Stimulated activated naive B cell treated with anti-CD40 and anti-IgM and Interleukin-4, amounts not matched to agents 10 μg/mL and 1 μg/mL and 100 μg/mL, for 72 hours (primary cell): Measurements from ENCODE around the gene TRMU.
"Not testable (repeated sequence)": the region's sequence is repeated elsewhere in the genome, so short reads cannot be mapped to it uniquely, and the experiment has no call there.

Experiments
- ATAC-seq, 2 donors: fragments of 150-1000 bp; cut with Tn5 transposase; replicated peaks; 2 replicates each; pipeline ENCODE4 v1.10.0; 2021; ENCODE audit warnings: moderate library complexity in 1 of 2
- DNase-seq: peaks from one replicate; pipeline ENCODE4 v3.0.0; 2021
- H3K27ac Mint-ChIP-seq: one replicate; pipeline ENCODE4 v1.8.0; 2022; ENCODE audit warnings: mild to moderate bottlenecking, mixed read lengths
- H3K27me3 Mint-ChIP-seq, 2 donors: one replicate each; pipeline ENCODE4 v1.8.0; 2022; ENCODE audit warnings: mixed read lengths in 2 of 2
- H3K36me3 Mint-ChIP-seq, 2 donors: one replicate each; pipeline ENCODE4 v1.8.0; 2022; ENCODE audit warnings: mixed read lengths in 2 of 2, mild to moderate bottlenecking in 1 of 2
- H3K4me1 Mint-ChIP-seq, 2 donors: one replicate each; pipeline ENCODE4 v1.8.0; 2022; ENCODE audit warnings: mixed read lengths in 2 of 2, mild to moderate bottlenecking in 1 of 2
- H3K4me3 Mint-ChIP-seq, 2 donors: one replicate each; pipeline ENCODE4 v1.8.0; 2022; ENCODE audit warnings: mild to moderate bottlenecking in 2 of 2, mixed read lengths in 2 of 2, moderate library complexity in 1 of 2
- H3K9me3 Mint-ChIP-seq, 2 donors: one replicate each; pipeline ENCODE4 v1.8.0; 2022; ENCODE audit warnings: mixed read lengths in 2 of 2, mild to moderate bottlenecking in 1 of 2

Gene TRMU

GRCh38 chr22:46393873-46394272, 58.4 kb downstream of the TRMU start:
- Mint-ChIP-seq H3K36me3 (peaks cover 9 to 45% of the 10 kb centered on the region in 2 donors), H3K4me3 (no peak overlapping the region), H3K4me1 (no peaks in the 10 kb centered on the region), H3K9me3 (no peaks in the 10 kb centered on the region), H3K27me3 (no peaks in the 10 kb centered on the region), H3K27ac (no peak overlapping the region)
- DNase-seq (no peak), ATAC-seq (no peak)

- peaks cover 9 to 44% of the 10 kb centered on the region in 2 donors for H3K36me3 Mint-ChIP-seq
- no peak overlapping the region for H3K27ac Mint-ChIP-seq
- no peak for ATAC-seq
- no peak for DNase-seq
- H3K4me3 Mint-ChIP-seq: no peak overlapping the region
- no peaks in the 10 kb centered on the region for H3K27me3 Mint-ChIP-seq
- no peaks in the 10 kb centered on the region for H3K9me3 Mint-ChIP-seq
- no peaks in the 10 kb centered on the region for H3K4me1 Mint-ChIP-seq
These were observed 59.1 kb downstream of the TRMU start for GRCh38 chr22:46394622-46395021.

DNA sequence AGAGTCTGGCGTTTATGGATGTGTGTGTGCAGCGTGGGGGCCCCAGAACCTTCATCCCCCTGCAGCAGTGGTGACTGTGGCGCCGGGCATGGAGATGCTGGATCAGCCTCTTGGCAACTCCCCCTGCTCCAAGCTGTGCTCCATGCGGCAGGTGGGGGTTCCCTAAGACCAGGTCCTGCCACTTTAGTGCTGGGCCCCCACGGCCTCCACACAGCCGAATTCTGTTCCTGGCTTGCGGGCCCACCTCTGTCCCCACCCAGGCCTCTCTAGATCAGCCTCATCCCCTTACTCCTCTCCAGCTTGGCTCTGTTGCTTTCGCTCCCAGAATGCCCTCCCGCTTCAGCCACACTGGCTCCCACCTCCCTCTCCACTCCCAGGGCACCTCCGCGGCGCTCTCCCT, 59.6 kb downstream of the TRMU start:
- DNase-seq (no peak), ATAC-seq (no peak)
- H3K27ac Mint-ChIP-seq: no peak overlapping the region

DNA sequence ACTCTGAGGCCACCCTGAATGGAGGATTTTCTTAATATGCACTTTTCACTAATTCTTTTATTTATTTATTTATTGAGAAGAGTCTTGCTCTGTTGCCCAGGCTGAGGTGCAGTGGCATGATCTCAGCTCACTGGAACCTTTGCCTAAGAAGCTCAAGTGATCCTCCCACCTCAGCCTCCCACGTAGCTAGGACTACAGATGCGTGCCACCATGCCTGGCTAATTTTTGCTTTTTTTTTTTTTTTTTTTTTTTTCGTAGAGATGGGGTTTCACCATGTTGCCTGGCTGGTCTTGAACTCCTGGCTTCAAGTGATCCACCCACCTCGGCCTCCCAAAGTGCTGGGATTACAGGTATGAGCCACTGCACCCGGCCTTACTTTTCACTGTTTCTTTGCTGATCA, 61.5 kb downstream of the TRMU start:
- H3K27ac Mint-ChIP-seq, DNase-seq, H3K27me3 Mint-ChIP-seq, ATAC-seq, H3K9me3 Mint-ChIP-seq, H3K4me3 Mint-ChIP-seq, H3K4me1 Mint-ChIP-seq: not testable (repeated sequence)
- H3K36me3 Mint-ChIP-seq: peaks cover 2 to 32% of the 10 kb centered on the region in 2 donors

More for the DNA sequence above, 59.6 kb downstream of the TRMU start:
- H3K4me3 Mint-ChIP-seq: no peak overlapping the region
- H3K27me3 Mint-ChIP-seq: no peaks in the 10 kb centered on the region
- H3K36me3 Mint-ChIP-seq: peaks cover 8 to 41% of the 10 kb centered on the region in 2 donors
- no peaks in the 10 kb centered on the region for H3K4me1 Mint-ChIP-seq
- H3K9me3 Mint-ChIP-seq: no peaks in the 10 kb centered on the region

DNA sequence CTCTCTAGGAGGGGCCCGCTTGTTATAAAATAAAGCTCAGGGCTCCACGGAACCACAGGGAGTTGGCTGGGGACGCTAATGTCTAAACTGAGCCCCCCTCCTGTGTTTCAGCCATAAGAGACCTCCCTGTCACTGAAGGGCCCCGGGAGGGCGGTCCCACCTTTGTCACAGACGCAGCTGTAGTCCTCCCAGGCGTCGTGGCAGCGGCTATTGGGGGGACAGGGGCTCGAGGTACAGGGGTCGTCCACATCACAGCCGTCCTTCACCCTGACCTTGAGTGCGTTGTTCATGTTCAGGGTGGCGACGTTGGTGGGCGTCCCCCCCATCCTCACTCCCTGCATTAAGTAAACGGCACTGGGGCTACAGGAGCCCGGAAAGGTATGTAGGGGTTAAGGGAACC, 62.0 kb downstream of the TRMU start:
- no peaks in the 10 kb centered on the region for H3K27me3 Mint-ChIP-seq
- no peak overlapping the region for H3K4me3 Mint-ChIP-seq
- no peak overlapping the region for H3K27ac Mint-ChIP-seq
- no peak for ATAC-seq
- H3K4me1 Mint-ChIP-seq: no peaks in the 10 kb centered on the region
- peaks cover 2 to 29% of the 10 kb centered on the region in 2 donors for H3K36me3 Mint-ChIP-seq
- DNase-seq: no peak
- no peaks in the 10 kb centered on the region for H3K9me3 Mint-ChIP-seq

- no peaks in the 10 kb centered on the region for H3K27me3 Mint-ChIP-seq
These were observed 62.4 kb downstream of the TRMU start for GRCh38 chr22:46397951-46398350.

DNA sequence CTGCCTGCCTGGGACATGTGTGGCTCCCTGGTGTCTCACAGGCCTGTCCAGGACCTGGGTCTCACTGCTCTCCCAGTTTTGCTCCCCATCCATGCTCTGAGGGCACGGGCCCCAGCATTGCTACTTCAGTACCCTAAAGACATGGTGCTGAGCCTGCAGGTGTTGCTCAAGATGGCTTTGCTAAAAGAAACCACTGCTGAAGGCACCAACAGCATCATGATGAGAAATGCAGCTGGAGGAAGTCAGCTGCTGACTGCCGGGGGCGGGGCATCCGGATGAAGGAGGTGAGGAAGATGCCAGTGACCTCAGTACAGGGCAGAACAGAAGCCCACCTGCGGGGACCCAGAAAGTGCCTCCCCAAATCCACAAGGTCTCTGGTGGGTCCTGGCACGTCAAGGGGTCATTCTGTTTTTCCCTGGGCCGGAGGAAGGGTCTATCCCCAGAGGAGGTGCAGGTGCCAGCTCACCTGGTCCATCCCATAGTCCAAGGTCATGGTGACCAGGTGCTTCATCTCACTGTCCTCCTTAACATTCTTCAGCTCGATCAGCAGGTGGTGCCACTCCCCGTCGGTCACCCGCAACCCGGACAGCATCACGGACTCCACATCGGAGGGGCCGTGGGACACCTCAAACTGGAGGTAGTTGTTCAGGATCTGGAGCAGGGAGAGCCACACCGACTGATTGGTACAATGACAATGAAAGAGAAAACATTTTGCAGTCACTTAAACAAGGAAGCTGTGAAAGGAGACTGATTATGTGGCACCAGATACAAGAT, 63.9 kb downstream of the TRMU start:
- H3K27ac Mint-ChIP-seq: no peak overlapping the region
- DNase-seq (no peak), ATAC-seq (no peak)
- H3K27me3 Mint-ChIP-seq: no peaks in the 10 kb centered on the region
- H3K4me3 Mint-ChIP-seq: no peak overlapping the region
- H3K36me3 Mint-ChIP-seq: peaks cover 2 to 20% of the 10 kb centered on the region in 2 donors
- H3K4me1 Mint-ChIP-seq: no peaks in the 10 kb centered on the region
- H3K9me3 Mint-ChIP-seq: no peaks in the 10 kb centered on the region

More at GRCh38 chr22:46397951-46398350, 62.4 kb downstream of the TRMU start:
- Mint-ChIP-seq H3K4me1 (no peaks in the 10 kb centered on the region), H3K27ac (no peak overlapping the region), H3K36me3 (peaks cover 2 to 25% of the 10 kb centered on the region in 2 donors), H3K9me3 (no peaks in the 10 kb centered on the region), H3K4me3 (no peak overlapping the region)
- no peak for ATAC-seq
- no peak for DNase-seq

- Mint-ChIP-seq H3K27me3 (no peaks in the 10 kb centered on the region), H3K9me3 (no peaks in the 10 kb centered on the region), H3K27ac (no peak overlapping the region), H3K4me1 (no peaks in the 10 kb centered on the region), H3K36me3 (peaks cover 0 to 12% of the 10 kb centered on the region in 2 donors), H3K4me3 (no peak overlapping the region)
- DNase-seq: no peak
- ATAC-seq: no peak
These were observed 65.9 kb downstream of the TRMU start for GRCh38 chr22:46401370-46401769.

GRCh38 chr22:46402505-46402904, 67.0 kb downstream of the TRMU start:
- H3K4me3 Mint-ChIP-seq: no peak overlapping the region
- ATAC-seq (no peak), DNase-seq (no peak)
- no peak overlapping the region for H3K27ac Mint-ChIP-seq
- no peaks in the 10 kb centered on the region for H3K9me3 Mint-ChIP-seq
- H3K36me3 Mint-ChIP-seq: peaks cover 1 to 8% of the 10 kb centered on the region in 2 donors
- H3K27me3 Mint-ChIP-seq: no peaks in the 10 kb centered on the region
- H3K4me1 Mint-ChIP-seq: no peaks in the 10 kb centered on the region

- H3K4me3 Mint-ChIP-seq, H3K27me3 Mint-ChIP-seq, H3K36me3 Mint-ChIP-seq, H3K9me3 Mint-ChIP-seq, H3K27ac Mint-ChIP-seq, H3K4me1 Mint-ChIP-seq, DNase-seq, ATAC-seq: not testable (repeated sequence)
These were observed 68.4 kb downstream of the TRMU start for GRCh38 chr22:46403880-46404279.

DNA sequence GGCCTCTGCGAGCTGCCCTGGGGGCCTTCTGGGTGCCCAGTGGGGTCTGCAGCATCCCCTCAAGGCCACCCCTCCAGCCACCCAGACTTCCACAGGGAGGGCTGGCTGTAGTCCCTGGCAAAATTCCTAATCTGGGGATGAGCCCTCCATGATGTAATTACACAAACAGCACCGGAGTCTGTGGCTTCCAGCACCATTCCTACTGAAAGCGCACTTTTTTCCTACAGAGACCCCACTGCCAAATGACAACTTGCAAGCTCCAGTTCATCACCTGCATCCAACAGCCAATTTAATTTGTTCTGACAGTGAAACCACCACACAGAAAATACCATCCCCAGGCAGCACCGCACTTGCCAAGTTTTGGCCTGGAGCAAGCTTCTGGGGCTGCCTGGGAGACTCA, 70.4 kb downstream of the TRMU start:
- Mint-ChIP-seq H3K9me3 (no peaks in the 10 kb centered on the region), H3K27me3 (no peaks in the 10 kb centered on the region), H3K27ac (no peak overlapping the region), H3K4me1 (no peaks in the 10 kb centered on the region), H3K4me3 (no peak overlapping the region), H3K36me3 (peaks cover 8 to 12% of the 10 kb centered on the region in 2 donors)
- ATAC-seq: no peak
- DNase-seq: no peak

- Mint-ChIP-seq H3K27ac (no peak overlapping the region), H3K4me1 (no peaks in the 10 kb centered on the region), H3K27me3 (no peaks in the 10 kb centered on the region), H3K4me3 (no peak overlapping the region), H3K36me3 (peaks cover 8 to 12% of the 10 kb centered on the region in 2 donors), H3K9me3 (no peaks in the 10 kb centered on the region)
- DNase-seq (no peak), ATAC-seq (no peak)
These were observed 70.8 kb downstream of the TRMU start for GRCh38 chr22:46406349-46406748.

DNA sequence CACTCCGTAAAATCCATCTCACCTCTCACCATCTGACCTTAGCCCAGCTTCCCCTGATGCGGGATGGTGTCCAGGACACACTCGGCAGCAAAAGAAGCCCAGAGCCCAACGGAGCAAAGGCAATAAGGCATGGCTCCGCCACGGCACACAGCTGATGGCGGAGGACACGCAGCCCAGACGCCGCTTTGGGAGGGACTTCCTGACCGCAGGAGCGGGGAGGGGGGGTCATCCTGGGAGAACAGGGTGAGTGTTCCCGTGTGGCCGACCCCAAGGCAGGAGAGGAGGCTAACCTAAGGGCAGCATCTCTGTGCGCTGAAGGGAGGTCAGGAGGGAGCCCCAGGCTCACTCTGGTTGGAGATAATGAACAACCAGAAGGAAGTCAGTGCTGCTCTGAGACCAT, 71.3 kb downstream of the TRMU start:
- no peaks in the 10 kb centered on the region for H3K4me1 Mint-ChIP-seq
- H3K36me3 Mint-ChIP-seq: peaks cover 8 to 12% of the 10 kb centered on the region in 2 donors
- no peaks in the 10 kb centered on the region for H3K9me3 Mint-ChIP-seq
- ATAC-seq (no peak), DNase-seq (no peak)
- no peaks in the 10 kb centered on the region for H3K27me3 Mint-ChIP-seq
- no peak overlapping the region for H3K27ac Mint-ChIP-seq
- H3K4me3 Mint-ChIP-seq: no peak overlapping the region
